NCI-H460 (cell line): ENCODE data around the gene COL4A3. TPM values are rescaled to one million over a fixed set of nuclear protein-coding genes. Genes with fewer than 3 reads are reported as not detected.
A peak's percentile ranks its signal among the peaks of the same experiment; 100 is the strongest.

ENCODE experiments used
- DNase-seq: peaks from one replicate; pipeline ENCODE4 v3.0.0-alpha.2; 2016; ENCODE audit warnings: low read depth; ENCODE audit errors: extremely low read depth
- total RNA-seq: library from RNA; depleted of rRNA; stranded (reverse); fragments of >200 nt; shearing (Covaris generic); gene quantifications from 2 replicates; pipeline ENCODE4 v1.2.3, GENCODE V29; 2014

COL4A3 gene
- total RNA-seq, 1 experiment from 2014 or later = 5.5 TPM

DNA sequence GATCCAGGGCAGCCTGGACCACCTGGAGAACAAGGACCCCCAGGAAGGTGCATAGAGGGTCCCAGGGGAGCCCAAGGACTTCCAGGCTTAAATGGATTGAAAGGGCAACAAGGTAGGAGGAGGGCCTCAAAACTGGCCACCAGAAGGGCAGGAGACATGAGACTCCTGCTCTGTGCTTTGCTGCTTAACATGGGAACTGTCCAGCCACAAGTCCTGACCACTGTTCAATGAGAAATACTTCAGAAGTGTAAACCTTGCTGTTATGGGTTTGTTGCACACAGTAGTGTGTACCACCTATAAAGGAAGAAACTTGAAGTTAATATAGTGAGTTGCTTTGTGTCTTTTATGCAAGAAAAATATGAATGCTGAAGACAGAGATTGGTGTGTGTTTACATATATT is 116.5 kb downstream of the COL4A3 start:
- no peak for DNase-seq

DNA sequence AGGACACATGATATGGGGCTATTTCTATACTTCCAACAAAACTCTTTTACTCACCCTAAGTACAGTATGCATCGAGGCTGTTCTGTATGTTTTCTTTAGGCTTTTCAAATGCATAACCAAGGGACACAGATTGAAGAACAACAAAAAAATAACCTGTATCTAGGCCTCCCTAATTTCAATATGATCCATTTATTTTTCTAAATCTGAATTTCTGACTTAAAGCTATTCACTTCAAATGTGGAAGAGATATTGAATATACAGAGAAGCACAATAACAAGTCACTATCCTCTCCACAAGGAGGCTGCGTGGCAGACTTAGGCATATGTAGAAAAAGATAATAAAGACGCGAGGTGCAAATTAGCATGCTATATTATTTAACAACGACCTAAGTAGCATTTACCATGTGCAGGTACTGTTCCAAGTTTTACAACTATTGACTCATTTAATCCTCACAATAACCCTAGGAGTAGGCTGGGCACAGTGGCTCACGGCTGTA is 121.4 kb downstream of the COL4A3 start:
- no peak for DNase-seq

DNA sequence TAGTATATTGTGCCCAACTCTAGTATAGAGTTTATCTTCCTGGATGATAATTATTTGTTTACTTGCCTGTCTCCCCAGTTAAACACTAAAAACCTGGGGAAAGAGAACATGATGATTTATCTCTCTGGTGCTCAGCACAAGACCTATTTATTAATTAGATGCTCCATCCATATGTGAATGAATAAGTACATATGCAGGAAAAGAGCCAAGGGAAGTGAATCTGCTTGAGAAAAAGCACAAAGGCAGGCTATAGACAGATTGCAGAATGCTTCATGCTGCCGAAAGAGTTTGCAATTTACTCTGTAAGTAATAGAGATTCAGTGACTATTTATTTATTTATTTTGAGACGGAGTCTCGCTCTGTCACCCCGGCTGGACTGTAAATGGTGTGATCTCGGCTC is 123.3 kb downstream of the COL4A3 start:
- DNase-seq = no peak

DNA sequence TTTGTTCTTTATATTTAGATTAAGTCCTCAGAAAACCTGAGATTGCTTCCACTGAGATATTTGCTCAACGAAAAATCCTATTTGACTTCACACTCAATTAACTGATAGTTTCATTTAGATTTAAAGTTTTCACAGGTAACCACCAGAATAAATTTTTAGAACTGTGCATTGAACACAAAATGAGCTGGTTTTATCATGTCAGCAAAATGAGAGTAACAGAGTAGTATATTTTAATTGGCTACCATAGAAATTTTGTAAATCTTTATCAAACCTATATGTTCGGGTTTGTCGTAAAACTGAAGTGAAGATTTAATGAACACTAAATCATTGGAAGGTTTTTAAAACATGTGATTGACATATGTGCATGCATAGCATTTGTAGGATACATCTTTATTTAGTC is 127.9 kb downstream of the COL4A3 start:
- DNase-seq = no peak

DNA sequence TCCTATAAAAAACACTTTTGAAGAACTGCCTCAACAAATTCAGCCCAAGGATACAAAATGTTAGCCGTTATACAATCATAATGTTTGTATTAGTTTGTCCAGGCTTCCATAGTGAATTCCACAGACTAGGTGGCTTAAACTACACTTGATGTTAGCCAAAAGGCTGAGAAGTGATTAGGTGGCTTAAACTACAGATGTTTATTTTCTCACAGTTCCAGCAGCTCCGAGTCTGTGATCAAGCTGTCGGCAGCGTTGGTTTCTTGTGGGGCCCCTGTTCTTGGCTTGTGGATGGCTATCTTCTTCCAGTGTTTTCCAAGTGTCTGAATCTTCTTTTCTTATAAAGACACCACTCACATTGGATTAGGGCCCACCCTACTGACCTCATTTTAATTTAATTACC is 129.1 kb downstream of the COL4A3 start:
- DNase-seq = no peak

DNA sequence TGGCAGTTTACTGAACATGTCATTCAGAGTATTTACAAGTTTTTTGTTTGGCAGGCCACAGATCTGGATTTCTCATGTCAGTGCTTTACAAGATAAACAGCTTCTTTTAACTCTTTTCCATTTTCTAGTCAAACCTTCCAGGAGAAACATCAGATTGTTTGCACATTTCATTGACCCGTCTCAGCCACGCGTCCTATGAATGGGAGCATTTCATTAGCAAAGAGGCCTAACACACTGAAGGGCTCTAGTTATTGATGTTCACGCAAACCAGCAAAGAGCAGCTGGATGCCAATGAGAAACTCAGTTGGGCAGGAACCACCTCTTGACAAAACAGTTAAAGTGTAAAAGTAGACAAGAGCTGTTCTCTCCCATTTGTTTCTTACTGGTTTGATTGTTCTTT is 131.4 kb downstream of the COL4A3 start:
- no peak for DNase-seq

DNA sequence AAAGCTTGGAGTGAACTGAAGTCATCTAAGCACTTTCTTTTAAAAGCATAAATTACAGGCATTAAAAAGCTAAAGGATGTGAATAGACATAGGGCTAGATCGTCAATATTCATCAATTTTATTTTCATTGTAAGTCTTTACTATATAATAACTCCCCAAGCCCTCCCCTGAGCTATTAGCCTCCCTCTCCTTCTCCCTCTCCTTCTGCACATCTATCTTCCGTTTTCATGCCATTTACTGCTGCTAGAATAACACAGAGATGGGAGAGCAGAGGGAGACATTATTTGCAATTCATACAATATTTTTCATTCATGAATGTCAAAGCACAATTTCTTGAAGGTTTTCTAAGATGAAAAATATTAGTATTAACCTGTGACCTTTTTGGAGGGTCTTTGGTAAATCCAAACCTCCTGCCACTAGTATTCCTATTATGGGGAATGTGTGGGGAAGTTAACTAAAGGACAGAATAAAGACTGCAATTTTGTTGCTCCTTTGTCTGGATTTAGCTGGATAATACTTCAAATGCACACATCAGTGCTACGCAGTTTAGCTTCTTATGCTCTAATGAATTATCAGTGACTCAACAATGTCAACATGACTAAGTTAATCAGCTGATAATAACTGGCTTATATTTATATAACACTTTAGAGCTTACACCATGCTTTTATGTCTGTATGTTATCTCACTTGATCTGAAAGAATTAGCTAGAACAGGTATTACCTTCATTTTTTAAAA is 132.4 kb downstream of the COL4A3 start:
- DNase-seq = no peak

DNA sequence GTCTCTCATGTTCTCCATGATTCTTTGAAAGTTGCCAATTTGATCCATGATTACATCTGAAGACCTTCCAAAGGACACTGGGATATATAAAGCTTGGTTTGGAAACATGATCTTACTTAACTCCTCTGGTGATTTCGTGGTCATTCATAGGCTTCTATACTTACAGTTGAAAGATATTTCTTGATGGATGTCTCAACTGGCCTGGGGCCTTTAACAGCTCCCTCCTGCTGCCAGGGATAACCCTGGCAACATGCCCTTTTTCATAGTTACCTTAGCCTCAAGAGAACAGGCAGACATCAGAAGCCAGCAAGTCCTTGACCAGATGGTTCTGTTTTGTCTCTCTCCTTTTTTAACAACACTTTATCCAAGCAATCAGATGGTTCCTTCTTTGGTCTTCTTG is 137.1 kb downstream of the COL4A3 start:
- no peak for DNase-seq

DNA sequence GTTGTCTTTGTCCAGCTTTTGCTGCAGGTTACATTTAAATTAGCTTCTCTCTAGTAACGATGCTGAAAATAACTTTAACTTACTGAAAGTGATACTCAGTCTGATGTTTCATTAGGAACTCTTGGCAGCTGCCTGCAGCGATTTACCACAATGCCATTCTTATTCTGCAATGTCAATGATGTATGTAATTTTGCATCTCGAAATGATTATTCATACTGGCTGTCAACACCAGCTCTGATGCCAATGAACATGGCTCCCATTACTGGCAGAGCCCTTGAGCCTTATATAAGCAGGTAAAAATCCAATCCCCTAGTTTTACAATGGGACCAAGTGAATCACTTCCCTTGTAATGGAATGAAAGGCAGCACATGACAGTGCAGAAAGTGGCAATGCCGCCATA is 144.4 kb downstream of the COL4A3 start:
- DNase-seq = no peak

DNA sequence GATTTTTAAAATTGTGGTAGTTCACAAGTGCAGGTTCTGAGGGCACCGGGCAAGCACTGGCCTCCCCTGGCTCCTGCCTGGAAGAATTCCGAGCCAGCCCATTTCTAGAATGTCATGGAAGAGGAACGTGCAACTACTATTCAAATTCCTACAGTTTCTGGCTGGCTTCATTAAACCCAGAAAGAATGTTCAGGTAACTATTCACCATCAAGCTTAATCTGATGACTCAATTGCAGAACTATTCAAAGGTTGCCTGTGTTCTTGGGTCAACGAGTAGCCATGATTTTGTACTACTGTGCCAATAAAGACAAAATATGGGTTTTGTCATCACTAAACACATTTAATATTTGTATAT is 146.3 kb downstream of the COL4A3 start:
- no peak for DNase-seq

DNA sequence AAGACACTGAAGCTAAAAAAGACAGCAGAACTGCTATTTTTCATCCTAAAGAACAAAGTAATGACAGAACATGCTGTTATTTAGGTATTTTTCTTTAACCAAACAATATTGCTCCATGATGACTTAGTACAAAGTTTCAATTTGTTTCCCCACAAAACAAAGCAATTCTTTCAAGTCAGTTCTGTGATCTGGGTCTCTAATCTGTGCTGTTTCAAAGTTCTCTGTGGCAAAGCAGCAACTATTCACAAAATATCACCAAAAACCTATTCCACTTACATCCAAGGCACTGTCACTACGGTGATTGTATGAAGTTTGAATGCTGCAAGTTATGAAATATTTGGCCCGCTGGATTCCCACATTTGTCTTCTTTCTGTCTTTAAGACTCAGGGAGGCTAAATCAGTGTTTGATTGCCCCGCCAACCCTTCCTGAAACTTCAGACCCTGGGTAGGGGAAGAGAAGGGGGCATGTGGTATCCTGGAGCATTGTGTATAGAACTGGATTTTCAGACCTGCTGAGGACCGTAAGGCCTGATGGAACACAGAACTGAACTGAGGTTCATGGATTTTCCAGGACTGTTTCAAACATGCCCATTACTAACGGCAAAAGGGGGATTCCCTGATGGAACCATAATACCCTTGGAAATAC is 147.6 kb downstream of the COL4A3 start:
- no peak for DNase-seq

DNA sequence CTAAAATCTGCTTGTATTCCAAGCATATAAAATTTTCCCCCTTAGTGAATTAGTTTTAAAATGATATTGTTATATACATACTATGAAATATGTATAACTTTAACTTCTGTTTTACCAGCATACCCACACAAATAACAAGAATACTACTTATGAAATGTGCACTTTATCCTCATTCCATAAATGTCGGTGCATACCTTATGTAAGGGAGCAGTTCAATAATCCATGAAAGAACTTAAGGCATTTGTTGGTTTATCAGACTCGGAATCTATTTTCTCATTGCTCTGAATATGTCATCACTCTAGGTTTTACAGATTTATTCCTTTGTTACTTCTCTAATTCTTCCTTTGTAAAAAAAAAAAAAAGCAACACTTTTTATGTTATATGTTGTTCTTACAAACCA is 148.2 kb downstream of the COL4A3 start:
- DNase-seq = no peak

DNA sequence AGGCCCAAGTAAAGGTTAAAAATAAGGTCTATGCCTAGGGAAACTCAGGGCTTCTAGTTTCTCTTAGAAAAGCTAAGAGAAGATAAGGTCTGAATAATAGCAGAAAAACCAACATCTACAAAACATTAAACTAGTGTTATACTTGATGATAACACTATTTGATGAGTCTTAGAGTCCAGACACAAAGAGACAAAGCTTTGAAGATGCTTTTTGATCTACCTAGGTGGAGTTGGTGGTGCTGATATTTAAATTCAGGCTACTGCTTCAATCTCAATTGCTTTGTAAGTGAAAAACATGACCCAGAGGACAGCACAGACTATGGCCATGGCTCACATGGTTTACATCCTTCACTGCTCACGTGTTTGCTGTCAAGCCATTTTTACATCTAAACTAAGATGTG is 148.9 kb downstream of the COL4A3 start:
- DNase-seq = no peak

DNA sequence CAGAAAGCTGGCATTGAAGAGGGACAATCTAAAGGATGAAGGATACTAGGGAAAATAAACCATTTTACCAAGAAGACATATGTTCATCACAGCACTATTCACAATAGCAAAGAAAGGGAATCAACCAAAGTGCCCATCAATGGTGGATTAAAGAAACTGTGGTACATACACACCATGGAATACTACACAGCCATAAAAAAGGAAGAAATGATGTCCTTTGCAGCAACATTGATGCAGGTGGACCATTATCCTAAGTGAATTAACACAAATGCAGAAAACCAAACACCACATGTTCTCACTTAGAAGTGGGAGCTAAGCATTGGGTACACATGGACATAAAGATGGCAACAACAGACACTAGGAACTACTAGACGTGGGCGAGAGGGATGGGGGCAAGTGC is 153.4 kb downstream of the COL4A3 start:
- no peak for DNase-seq

DNA sequence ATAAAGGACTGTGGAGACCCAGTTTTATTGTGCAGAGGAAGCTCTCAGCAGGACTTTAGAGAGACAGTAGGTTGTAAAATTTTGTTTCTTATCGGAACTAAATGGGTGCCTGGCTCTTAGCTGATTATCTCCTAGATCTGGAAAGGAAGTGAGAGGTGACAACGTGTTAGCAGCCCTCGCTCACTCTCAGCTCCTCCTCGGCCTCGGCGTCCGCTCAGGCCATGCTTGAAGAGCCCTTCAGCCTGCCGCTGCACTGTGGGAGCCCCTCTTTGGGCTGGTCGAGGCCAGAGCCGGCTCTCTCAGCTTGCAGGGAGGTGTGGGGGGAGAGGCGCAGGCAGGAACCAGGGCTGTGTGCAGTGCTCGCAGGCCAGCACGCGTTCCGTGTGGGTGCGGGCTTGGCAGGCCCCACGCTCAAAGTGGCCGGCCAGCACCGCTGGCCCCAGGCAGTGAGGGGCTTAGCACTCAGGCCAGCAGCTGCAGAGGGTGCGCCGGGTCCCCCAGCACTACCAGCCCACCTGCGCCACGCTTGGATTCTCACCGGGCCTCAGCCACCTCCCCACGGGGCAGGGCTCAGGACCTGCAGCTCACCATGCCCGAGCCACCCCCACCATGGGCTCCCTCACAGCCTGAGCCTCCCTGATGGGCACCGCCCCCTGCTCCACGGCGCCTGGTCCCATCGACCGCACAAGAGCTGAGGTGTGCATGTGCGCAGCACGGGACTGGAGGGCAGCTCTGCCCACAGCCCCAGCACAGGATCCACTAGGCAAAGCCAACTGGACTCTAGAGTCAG is 156.1 kb downstream of the COL4A3 start:
- no peak for DNase-seq

DNA sequence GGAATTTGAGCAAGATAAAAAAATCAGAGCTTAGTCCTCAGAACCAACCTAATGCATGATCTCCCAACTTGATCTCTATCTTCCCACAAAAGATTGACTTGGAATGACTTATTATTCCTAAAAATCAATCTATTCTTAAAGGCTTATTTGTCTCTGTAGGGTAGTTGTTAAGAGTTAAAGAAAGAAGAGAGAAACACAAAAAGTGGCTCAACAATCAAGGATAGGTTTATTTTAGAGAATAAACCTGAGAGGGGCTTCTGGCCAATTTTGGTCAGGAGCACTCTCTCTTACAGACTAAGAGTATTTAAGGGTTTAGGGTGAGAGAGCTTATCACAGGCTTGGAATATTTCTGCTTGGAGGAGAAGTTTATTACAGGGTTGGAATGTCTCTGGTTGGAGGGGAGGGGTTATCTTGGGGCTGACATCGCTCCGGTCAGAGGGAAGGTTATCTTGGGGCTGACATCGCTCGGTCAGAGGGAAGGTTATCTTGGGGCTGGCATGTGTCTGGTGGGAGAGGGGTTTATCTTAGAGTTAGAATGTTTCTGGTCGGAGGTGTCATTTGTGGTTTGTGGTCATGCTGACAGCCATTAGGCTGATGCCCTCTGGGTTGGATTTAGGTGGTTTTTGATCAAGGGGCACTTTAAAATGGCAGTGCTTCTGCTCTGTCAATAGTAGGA is 158.2 kb downstream of the COL4A3 start:
- no peak for DNase-seq

DNA sequence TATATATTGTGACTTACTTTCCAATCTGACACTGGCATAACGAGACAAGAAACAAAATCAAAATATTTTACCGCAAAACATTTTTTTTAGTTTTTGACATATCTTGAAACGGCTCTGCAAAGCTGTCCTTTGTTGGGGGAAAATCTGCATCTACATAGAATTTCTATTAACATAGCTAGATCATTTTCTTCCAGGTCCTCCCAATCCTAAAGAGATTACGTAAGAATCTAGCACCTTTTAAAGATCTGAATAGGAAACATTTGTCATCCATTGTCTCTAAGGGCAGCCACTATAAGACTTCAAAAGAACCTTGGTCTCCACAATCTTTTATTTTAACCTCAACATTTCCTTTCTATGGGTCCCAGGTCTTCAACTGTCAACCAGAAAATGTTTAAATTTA is 159.4 kb downstream of the COL4A3 start:
- DNase-seq = no peak

DNA sequence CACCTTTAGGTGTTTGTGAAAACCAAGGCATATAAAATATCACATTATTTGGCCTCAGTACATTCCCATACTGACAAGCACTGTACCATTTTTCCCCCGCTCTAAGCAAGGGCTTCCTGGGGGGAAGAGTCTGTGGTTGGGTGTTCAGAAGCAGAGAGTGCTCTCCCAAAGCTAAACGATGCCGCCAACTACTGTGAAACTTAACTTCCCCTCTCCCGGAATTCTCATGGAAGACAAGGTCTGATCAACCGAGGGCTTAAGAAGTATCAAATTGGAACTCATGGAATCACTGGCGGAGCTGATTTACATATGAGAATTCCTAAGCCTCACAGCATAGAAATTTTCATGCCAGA is 160.2 kb downstream of the COL4A3 start:
- DNase-seq = no peak

DNA sequence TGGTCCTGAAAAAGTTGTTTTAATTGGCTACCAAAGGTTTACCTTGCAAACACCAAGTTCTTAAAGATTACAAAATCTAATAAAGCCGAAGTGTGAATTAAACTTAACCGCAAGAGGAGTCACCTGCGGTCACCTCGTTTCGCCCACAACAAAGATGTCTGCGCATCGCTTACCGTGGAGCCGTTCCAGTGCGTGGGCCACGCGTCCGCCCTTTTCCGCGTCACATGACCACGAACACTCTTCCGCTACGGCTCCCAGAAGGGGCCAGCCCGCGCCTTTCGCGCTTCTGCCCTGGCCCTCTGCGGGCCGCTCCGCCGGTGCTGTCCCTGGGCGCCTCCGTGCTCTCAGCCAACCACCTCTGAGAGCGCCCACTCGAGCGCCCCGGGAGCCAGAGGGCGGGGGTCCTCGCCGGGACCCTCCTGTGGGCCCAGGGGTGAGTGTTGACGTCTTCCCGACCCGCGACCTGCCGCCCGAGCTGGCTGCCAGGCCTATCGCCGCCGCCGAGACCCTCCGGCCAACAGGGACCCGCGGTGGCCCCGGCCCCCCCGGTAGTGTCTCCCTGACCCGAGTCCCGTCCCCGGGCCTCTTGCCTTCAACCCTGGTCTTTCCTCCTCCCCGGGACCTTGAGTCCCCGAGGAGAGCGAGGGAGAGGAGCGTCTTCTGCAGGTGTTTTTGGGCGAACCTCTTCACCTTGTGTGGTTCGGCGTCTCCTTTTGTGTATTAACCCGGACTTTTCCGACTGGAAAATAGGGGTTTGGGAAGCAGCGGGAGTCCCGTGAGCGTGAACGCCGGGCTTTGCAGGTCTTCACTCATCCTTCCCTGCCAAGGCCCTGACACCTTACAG is 160.8 kb downstream of the COL4A3 start, which contains the start of gene MFF:
TSS of gene MFF (plus strand) at position 257 of the 844 bp plus-strand sequence. CDS start 5,415 bp downstream, outside the sequence.
- DNase-seq = peak; percentile 95

DNA sequence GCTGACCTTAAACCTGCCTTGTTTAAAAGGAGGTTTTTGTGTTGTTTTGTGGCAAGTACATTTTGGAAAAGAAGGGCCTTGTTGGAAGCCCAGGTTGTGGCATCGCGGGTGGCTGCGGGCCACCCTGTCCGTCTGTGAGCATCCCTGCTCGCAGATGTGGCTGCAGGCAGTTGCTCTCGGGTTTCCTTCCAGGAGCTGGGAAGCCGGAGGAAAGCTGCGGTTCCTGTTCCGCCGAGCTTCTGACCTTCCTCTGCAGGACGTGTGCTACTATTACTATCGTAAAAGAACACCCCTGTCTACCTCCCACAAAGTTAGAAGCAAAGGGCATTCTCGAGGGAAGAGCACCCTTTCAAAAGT is 161.4 kb downstream of the COL4A3 start:
- no peak for DNase-seq
